HepG2 (cell line): ENCODE results near the gene ACSL1. TPM values are rescaled to one million over a fixed set of nuclear protein-coding genes. Genes with fewer than 3 reads are reported as not detected.
A peak's percentile ranks its signal among the peaks of the same experiment; 100 is the strongest.

Experiments
- ATAC-seq: fragments of 200-7000 bp; cut with Tn5 transposase; 3 replicates; pipeline ENCODE4 v1.9.1; 2020; ENCODE audit warnings: mild to moderate bottlenecking, moderate library complexity
- BruUV-seq: library from RNA; stranded (reverse); fragments of 400-500 nt; replicated peaks from 2 replicates; lab custom pipeline; 2021; lab: Mats Ljungman, UMichigan
- CTCF ChIA-PET: fragments of 300-600 bp; formaldehyde crosslinking; extraction: SDS; loops from one replicate; lab custom pipeline; 2021; ENCODE audit warnings: low total read pairs, inconsistent platforms, low intra/inter-chr PET ratio; lab: Yijun Ruan, JAX
- POLR2A ChIA-PET: fragments of 350-600 bp; sonication (Branson Sonifier 250); formaldehyde crosslinking; loops from one replicate; lab custom pipeline; 2020; ENCODE audit warnings: antibody characterized with exemption, inconsistent platforms; lab: Yijun Ruan, JAX
- DNase-seq: peaks from one replicate; pipeline ENCODE4 v3.0.0-alpha.2; 2015; ENCODE audit warnings: low spot score
- FAIRE-seq: peaks from 3 replicates; lab custom pipeline; 2011; peaks lifted over from hg19 to GRCh38; lab: Jason Lieb, UNC
- H2AFZ ChIP-seq: one replicate; pipeline ENCODE4 v1.6.1; 2011; ENCODE audit warnings: low read length, inconsistent platforms
- H3K27ac ChIP-seq: fragments of 300-600 bp; 3 replicates; pipeline ENCODE4 v1.8.0; 2011; ENCODE audit warnings: mixed run types, mild to moderate bottlenecking, mixed read lengths, low read length, inconsistent platforms; ENCODE audit not compliant: insufficient read depth; ENCODE audit errors: extremely low read length
- H3K27me3 ChIP-seq, 2 experiments: fragments of 200-600 bp in 1 of 2; 2 replicates in 1 of 2; 3 replicates in 1 of 2; pipeline versions ENCODE4 v1.6.0 to v1.8.0; 2011; ENCODE audit warnings: low read length in 2 of 2, mild to moderate bottlenecking in 2 of 2, moderate library complexity in 2 of 2, inconsistent platforms in 1 of 2; ENCODE audit not compliant: insufficient read depth in 2 of 2, control insufficient read depth in 1 of 2
- H3K36me3 ChIP-seq, 2 experiments: fragments of 200-600 bp in 1 of 2; replicated peaks in 1 of 2; 2 replicates in 1 of 2; 3 replicates in 1 of 2; pipeline versions ENCODE4 v1.5.1 to v1.8.0; 2011; ENCODE audit warnings: low read length in 2 of 2, inconsistent platforms in 1 of 2; ENCODE audit not compliant: insufficient read depth in 2 of 2, control insufficient read depth in 1 of 2
- H3K4me1 ChIP-seq: 2 replicates; pipeline ENCODE4 v1.5.1; 2012; ENCODE audit warnings: low read length, inconsistent platforms; ENCODE audit not compliant: insufficient read depth
- H3K4me2 ChIP-seq: 2 replicates; pipeline ENCODE4 v1.6.0; 2011; ENCODE audit warnings: low read depth, low read length, inconsistent platforms
- H3K4me3 ChIP-seq, 3 experiments: fragments of 200-600 bp in 1 of 3; sonication (generic), shearing (Covaris generic) in 1 of 3; replicated peaks in 1 of 3; 2 replicates each; pipeline ENCODE4 v1.5.1; 2011 to 2016; ENCODE audit warnings: low read length in 3 of 3, inconsistent platforms in 2 of 3, low read depth in 2 of 3, mild to moderate bottlenecking in 2 of 3, control low read depth in 1 of 3, mixed read lengths in 1 of 3; ENCODE audit not compliant: insufficient read depth in 1 of 3
- H3K79me2 ChIP-seq: one replicate; pipeline ENCODE4 v1.6.1; 2011; ENCODE audit warnings: low read length, inconsistent platforms; ENCODE audit not compliant: insufficient read depth
- H3K9ac ChIP-seq: 2 replicates; pipeline ENCODE4 v1.6.0; 2011; ENCODE audit warnings: mild to moderate bottlenecking, low read depth, low read length, inconsistent platforms; ENCODE audit not compliant: insufficient read depth
- H3K9me3 ChIP-seq: 2 replicates; pipeline ENCODE4 v1.5.1; 2012; ENCODE audit warnings: mild to moderate bottlenecking, low read length
- H4K20me1 ChIP-seq: 2 replicates; pipeline ENCODE4 v1.6.0; 2011; ENCODE audit warnings: inconsistent platforms, mild to moderate bottlenecking, low read length, moderate library complexity; ENCODE audit not compliant: insufficient read depth
- ATF4 ChIP-seq, 2 experiments: fragments of 450-650 bp in 1 of 2; sonication (generic) in 1 of 2; formaldehyde crosslinking; IDR thresholded peaks; 2 replicates each; pipeline versions ENCODE4 v1.5.0 to v1.8.0; 2020 to 2022; ENCODE audit warnings: mild to moderate bottlenecking in 1 of 2, missing genetic modification reagents in 1 of 2
- EP300 ChIP-seq, 3 experiments: sonication (generic) in 1 of 3; formaldehyde crosslinking in 1 of 3; IDR thresholded peaks; 2 replicates each; pipeline versions ENCODE4 v1.5.1 to v1.6.1; 2011 to 2020; ENCODE audit warnings: low read depth in 2 of 3, low read length in 2 of 3, borderline replicate concordance in 1 of 3, improper control_type of control experiment in 1 of 3, mild to moderate bottlenecking in 1 of 3, missing genetic modification reagents in 1 of 3, moderate library complexity in 1 of 3
- HNRNPUL1 ChIP-seq: fragments of 200-400 bp; formaldehyde crosslinking; IDR thresholded peaks from 2 replicates; pipeline ENCODE4 v1.6.1; 2017; ENCODE audit warnings: low read depth, mild to moderate bottlenecking, low read length, moderate library complexity
- MTF1 ChIP-seq: sonication (generic); formaldehyde crosslinking; IDR thresholded peaks from 2 replicates; pipeline ENCODE4 v1.5.0; 2020; ENCODE audit warnings: missing genetic modification reagents
- NFYB ChIP-seq: sonication (generic); formaldehyde crosslinking; IDR thresholded peaks from 2 replicates; pipeline ENCODE4 v1.4.0; 2020; ENCODE audit warnings: missing genetic modification reagents
- NR0B2 ChIP-seq: sonication (generic); formaldehyde crosslinking; IDR thresholded peaks from 2 replicates; pipeline ENCODE4 v1.4.0; 2020; ENCODE audit warnings: mild to moderate bottlenecking, missing genetic modification reagents
- RNF2 ChIP-seq: fragments of 450-650 bp; conservative IDR thresholded peaks from 2 replicates; pipeline ENCODE4 v1.6.1; 2016; ENCODE audit warnings: low read depth
- SCMH1 ChIP-seq: sonication (generic); formaldehyde crosslinking; IDR thresholded peaks from 2 replicates; pipeline ENCODE4 v1.9.0; 2021; ENCODE audit warnings: missing genetic modification reagents, mild to moderate bottlenecking, borderline replicate concordance
- SMAD3 ChIP-seq: sonication (generic); formaldehyde crosslinking; IDR thresholded peaks from 2 replicates; pipeline ENCODE4 v1.4.0; 2020; ENCODE audit warnings: missing genetic modification reagents
- SRSF9 ChIP-seq: fragments of 200-400 bp; formaldehyde crosslinking; IDR thresholded peaks from 2 replicates; pipeline ENCODE4 v1.6.1; 2018; ENCODE audit warnings: borderline replicate concordance, mild to moderate bottlenecking, low read depth, low read length; ENCODE audit not compliant: insufficient read depth, poor library complexity, severe bottlenecking
- TEF ChIP-seq: sonication (generic); formaldehyde crosslinking; IDR thresholded peaks from 2 replicates; pipeline ENCODE4 v1.5.0; 2020; ENCODE audit warnings: missing genetic modification reagents
- TERF1 ChIP-seq: sonication (generic); formaldehyde crosslinking; IDR thresholded peaks from 2 replicates; pipeline ENCODE4 v1.8.0; 2022; ENCODE audit warnings: mild to moderate bottlenecking, missing genetic modification reagents, moderate library complexity
- WIZ ChIP-seq: sonication (generic); formaldehyde crosslinking; IDR thresholded peaks from 2 replicates; pipeline ENCODE4 v1.5.1; 2020; ENCODE audit warnings: mild to moderate bottlenecking, missing genetic modification reagents
- ZNF256 ChIP-seq: sonication (generic); formaldehyde crosslinking; conservative IDR thresholded peaks from 2 replicates; pipeline ENCODE4 v1.4.0; 2020; ENCODE audit warnings: missing genetic modification reagents
- ZNF30 ChIP-seq: sonication (generic); formaldehyde crosslinking; IDR thresholded peaks from 2 replicates; pipeline ENCODE4 v1.5.0; 2020; ENCODE audit warnings: mild to moderate bottlenecking, missing genetic modification reagents
- ZNF775 ChIP-seq: sonication (generic); formaldehyde crosslinking; IDR thresholded peaks from 2 replicates; pipeline ENCODE4 v1.4.0; 2020; ENCODE audit warnings: missing genetic modification reagents, mild to moderate bottlenecking, moderate library complexity, borderline replicate concordance
- WGBS: methylation state at CpG from one replicate; pipeline ENCODE4 v1.1.6; 2017; ENCODE audit warnings: low lambda C conversion rate; 5-methylcytosine and 5-hydroxymethylcytosine counted together
- in situ Hi-C: cut with HindIII; loops from 2 replicates; pipeline ENCODE4 v1.10.0; 2017; ENCODE audit warnings: low pct_unique_long_range_greater_than_20kb; ENCODE audit not compliant: extremely low pct_ligation_motif_present
- intact Hi-C: fragments of 100-400 bp; cut with micrococcal nuclease; formaldehyde crosslinking; loops from one replicate; pipeline ENCODE4 v1.10.0; 2022; ENCODE audit not compliant: unreplicated experiment
- polyA plus RNA-seq, 8 experiments: library from polyadenylated mRNA; depleted of rRNA in 3 of 8; stranded (reverse) in 7 of 8; unstranded in 1 of 8; fragments of >200 nt; fragmentation: Illumina TruSeq in 4 of 8; extraction: Trizol in 4 of 8; gene quantifications; 2 replicates each; pipeline versions ENCODE4 v1.2.1 to v1.2.3, GENCODE V29; 2011 to 2016; ENCODE audit warnings: low read depth in 4 of 8, missing spikeins in 1 of 8, mixed read lengths in 1 of 8; ENCODE audit not compliant: insufficient read depth in 1 of 8
- total RNA-seq, 5 experiments: library from RNA; depleted of rRNA; stranded (reverse); fragments of >200 nt; fragmentation: Illumina TruSeq; extraction: Trizol; gene quantifications; 2 replicates each; pipeline ENCODE4 v1.2.3, GENCODE V29; 2016; ENCODE audit warnings: low read depth in 1 of 5

Gene ACSL1
- total and polyA plus RNA-seq, 2 of the 13 experiments (the other 11 are each of a cell fraction or from before 2014, with no cell fraction given): 10.0 to 29.8 TPM

GRCh38 chr4:184734758-184735157, 91.0 kb downstream of the ACSL1 start (continued):
- TF ChIP-seq NR0B2 (CRISPR knock-in tag) (no peak), HNRNPUL1 (no peak)

GRCh38 chr4:184733654-184734524, 91.9 kb downstream of the ACSL1 start, which contains the start of gene CENPU:
Gene CENPU (minus strand): TSS chr4:184734096. CDS start chr4:184734062, 34 bp downstream.
- peak within 1 kb of the TSS; percentile 80 for H3K27ac ChIP-seq
- H2AFZ ChIP-seq: peak within 1 kb of the TSS; percentile 58
- ATAC-seq (peak; percentile 94), DNase-seq (peak; percentile 97), FAIRE-seq (peak; percentile 95)
- peaks cover 40% of the 10 kb centered on the region for H3K79me2 ChIP-seq
- peak within 1 kb of the TSS; percentile 83 for H3K9ac ChIP-seq
- H3K4me1 ChIP-seq: peaks cover 51% of the 10 kb centered on the region
- no TSS peak for BruUV-seq
- H3K36me3 ChIP-seq: peaks cover 1 to 4% of the 10 kb centered on the region in 2 experiments; a peak in 3 of 5 replicates
- no peaks in the 10 kb centered on the region for H3K27me3 ChIP-seq
- H3K9me3 ChIP-seq: no peaks in the 10 kb centered on the region
- ChIA-PET POLR2A (interaction anchor here (0.5 to 2.5 kb wide), 14 partner anchors 12 to 470 kb away, joined by 3 to 12 read pairs (median 4); partner anchors contain the start of genes CASP3, PRIMPOL and SLC25A4), CTCF (no interaction called here)
- WGBS: 0% methylated on average over 18 of the region's 69 CpGs
- no peaks in the 10 kb centered on the region for H4K20me1 ChIP-seq
- H3K4me2 ChIP-seq: peak within 1 kb of the TSS; percentile 91
- H3K4me3 ChIP-seq: peak within 1 kb of the TSS; percentile 73 to 92 (median 88)
- intact Hi-C loops: loop anchor here (10.0 kb wide), 1 partner anchor 469 kb away; no protein-coding TSS in a partner anchor
- in situ Hi-C loops: no loop called here
- TF ChIP-seq ZNF256 (CRISPR knock-in tag) (peak; percentile 94), EP300 (IDR thresholded peaks at IDR 0.05; ENCODE audit: low read depth in 2 of 2, low read length in 2 of 2) (peak; percentile 66 to 67; a peak in 2 of 4 replicates), EP300 (CRISPR knock-in tag; IDR thresholded peaks at IDR 0.05; ENCODE audit: borderline replicate concordance) (peak; percentile 75), TEF (CRISPR knock-in tag) (peak; percentile 59; the same call in 1 of the 2 replicates), TERF1 (CRISPR knock-in tag) (0 out of 2 replicates have a peak, but pooled peaks have one; percentile 32), ZNF30 (peak; percentile 81; the same call in 1 of the 2 replicates), MTF1 (no peak; the same call in 1 of the 2 replicates), RNF2 (peak; percentile 96), SCMH1 (no peak), SMAD3 (CRISPR knock-in tag) (peak; percentile 81; the same call in 1 of the 2 replicates), WIZ (CRISPR knock-in tag) (peak; percentile 35; the same call in 1 of the 2 replicates), ATF4 (CRISPR knock-in tag; IDR thresholded peaks at IDR 0.05) (peak in 1 of 2 experiments; percentile 73; a peak in 2 of 4 replicates), ZNF775 (CRISPR knock-in tag) (peak; percentile 91; the same call in 1 of the 2 replicates), SRSF9 (no peak), NFYB (peak; percentile 87)
